Measurements from ENCODE around the gene NTSR1.

The NTSR1 gene

DNA sequence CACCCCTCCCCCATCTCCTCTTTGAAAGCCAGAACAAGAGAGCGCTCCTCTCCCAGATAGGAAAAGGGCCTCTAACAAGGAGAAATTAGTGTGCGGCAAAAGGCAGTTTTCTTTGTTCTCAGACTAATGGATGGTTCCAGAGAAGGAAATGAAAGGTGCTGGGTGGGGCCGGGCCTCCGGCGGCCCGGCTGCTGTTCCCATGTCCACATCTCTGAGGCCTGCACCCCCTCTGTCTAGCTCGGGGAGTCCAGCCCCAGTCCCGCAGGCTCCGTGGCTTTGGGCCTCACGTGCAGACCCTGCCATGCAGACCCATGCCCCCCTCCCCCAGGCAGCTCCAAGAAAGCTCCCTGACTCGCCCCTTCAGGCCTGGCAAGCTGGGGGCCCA lies 51.8 kb downstream of the NTSR1 start:
- DNase-seq: no peak

DNA sequence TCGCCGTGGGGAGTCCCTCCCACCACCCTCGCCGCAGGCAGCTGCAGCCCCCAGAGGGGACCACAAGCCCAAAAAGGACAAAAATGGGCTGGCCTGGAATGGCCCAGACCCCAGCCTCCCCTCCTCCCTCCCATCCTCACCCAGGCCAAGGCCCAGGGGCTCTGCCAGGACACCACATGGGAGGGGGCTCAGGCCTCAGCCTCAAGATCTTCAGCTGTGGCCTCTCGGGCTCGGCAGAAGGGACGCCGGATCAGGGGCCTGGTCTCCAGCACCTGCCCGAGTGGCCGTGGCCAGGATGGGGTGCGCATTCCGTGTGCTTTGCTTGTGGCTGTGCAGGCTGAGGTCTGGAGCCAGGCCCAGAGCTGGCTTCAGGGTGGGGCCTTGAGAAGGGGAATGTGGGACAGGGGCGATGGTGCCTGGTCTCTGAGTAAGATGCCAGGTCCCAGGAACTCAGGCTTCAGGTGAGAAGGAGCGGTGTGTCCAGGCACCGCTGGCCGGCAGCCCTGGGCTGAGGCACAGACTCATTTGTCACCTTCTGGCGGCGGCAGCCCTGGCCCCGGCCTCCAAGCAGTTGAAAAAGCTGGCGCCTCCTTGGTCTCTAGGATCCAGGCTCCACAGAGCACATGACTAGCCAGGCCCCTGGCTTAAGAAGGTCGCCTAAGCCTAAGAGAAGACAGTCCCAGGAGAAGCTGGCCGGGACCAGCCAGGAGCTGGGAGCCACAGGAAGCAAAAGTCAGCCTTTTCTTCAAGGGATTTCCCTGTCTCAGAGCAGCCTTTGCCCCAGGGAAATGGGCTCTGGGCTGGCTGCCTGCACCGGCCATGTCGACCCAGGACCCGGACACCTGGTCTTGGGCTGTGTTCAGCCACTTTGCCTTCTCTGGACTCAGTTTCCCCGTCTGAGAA lies 52.5 kb downstream of the NTSR1 start:
- DNase-seq: no peak

DNA sequence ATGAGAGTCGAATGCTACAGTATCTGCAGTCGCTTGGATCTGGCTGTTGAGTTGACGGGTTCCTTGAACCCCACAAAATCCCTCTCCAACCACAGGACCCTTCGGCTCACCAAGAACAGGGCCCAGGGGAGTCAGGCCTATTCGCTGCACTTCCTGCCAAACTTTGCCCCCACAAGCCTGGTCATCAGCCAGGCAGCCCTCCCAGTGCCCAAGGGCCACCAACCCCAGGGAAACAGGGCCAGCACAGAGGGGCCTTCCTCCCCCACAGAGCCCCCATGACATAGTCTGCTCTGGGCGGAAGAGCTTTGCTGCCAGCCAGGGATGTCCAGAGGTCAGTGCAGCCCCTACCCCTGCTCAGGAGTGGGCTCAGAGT lies 53.1 kb downstream of the NTSR1 start:
- no peak for DNase-seq

DNA sequence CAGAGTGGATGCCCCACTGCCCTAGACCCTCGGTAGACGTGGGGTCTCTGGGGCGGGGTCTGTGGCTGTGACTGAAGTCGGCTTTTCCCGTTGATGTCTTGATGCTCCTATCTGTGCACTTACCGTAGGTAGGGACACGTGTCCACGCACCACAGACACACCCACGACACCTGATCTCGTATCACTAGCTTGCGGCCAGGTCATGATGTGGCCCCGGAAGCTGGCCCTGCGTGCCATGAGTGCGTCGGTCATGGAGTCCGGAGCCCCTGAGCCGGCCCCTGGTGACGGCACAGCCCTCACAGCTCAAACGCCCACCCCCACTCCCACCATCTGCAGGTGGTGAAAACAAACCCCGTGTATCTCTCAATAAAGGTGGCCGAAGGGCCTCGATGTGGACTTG lies 53.7 kb downstream of the NTSR1 start:
- no peak for DNase-seq

DNA sequence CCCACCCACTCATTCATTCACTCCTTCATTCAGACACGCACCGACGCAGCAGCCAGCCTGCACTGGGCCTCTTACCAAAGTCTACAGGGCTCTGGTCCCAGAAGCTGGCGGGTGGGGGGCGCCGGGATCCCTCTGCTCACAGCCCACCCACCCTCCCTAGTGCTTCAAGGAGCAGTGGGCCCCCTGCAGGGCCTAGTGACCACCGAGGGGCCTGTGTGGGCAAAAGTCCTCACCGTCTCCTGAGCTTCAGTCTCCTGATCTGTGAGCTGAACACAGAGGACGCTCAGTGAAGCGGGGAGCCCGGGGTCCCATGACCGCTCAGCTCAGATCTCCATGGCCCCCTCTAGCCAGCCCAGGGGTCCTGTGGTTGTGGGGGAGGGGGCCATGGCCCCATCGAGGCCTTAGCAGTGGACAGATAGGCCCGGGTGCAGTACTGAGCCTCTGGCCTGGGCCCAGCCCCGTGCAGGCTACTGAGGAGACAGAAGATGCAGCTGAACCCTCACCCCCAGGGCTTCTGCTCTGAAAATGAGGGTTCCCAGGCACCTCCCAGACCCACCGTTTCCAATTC lies 54.2 kb downstream of the NTSR1 start:
- DNase-seq: no peak

DNA sequence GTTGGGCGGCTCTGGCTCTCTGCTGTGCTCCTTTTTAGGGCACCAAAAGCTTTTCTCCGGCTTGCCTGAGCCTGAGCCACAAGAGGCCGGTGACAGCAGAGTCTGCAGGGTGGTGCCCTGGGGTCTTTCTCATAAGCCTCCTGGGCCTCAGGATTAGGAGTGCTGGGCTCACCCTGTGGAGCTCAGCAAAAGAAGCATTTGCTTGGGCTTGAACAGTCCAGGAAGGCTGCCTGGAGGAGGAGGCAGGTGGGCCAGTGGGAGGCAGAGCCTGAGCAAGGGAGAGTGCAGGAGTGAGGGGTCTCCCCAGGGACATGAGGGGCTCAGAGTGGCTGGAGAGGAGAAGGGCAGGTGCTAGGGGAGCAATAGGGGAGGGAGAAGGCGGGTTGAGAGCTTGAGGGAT lies 54.8 kb downstream of the NTSR1 start:
- no peak for DNase-seq

DNA sequence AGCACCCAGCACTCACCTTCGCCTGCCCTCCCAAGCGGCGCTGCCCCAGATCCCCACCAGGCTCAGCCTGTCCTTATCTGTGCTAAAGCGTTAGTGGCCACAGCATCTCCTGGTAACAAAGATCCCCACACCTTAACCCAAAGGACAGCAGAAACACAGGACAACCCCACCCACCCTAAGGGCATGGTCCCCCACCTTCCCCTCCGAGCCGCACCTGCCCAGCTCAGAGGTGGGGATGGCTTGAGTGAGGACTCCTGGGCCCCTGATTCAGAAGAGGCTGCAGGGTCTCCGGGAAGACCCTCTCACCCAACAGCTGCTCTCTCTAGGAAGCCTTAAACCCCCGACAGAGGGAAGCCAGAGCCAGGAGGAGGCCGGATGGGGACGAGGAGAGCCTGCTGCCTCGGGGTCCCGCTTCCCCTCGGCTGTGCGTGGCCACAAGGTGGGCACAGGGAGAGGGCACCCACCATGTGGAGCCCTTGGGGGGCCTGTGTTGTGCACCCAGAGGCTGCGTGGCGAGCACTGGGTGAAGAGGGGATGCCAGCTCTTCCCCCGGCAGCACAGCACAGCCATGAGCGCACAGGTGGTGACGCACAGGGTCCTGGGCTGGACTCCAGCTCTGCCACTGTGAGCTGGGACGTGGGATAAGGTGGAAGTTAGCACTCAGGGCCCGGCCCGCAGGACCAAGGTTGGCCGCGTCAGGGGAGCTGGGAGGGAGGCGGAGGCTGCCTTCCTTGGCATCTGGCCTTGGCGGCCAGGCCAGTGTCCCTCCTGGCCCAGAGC lies 55.7 kb downstream of the NTSR1 start:
- DNase-seq: no peak

DNA sequence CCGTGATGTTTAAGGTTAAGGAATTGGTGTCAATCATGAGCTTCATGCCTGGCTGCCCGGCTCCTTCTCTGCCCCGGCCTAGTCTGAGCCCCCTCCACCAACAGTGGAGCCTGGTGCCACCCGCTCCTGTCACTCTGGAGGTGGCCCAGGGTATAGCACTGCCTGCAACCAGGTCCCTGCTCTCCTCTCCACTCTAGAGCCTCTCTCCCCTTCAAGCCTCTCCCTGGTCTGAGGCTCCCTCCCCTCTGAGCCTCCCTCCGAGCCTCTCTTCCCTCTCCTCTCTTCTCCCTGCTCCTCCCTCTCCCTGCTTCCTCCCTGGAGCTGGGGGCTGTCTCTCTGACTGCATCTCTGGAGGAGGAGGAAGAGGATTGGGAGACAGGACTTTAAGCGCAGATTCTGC lies 56.4 kb downstream of the NTSR1 start:
- DNase-seq: no peak

DNA sequence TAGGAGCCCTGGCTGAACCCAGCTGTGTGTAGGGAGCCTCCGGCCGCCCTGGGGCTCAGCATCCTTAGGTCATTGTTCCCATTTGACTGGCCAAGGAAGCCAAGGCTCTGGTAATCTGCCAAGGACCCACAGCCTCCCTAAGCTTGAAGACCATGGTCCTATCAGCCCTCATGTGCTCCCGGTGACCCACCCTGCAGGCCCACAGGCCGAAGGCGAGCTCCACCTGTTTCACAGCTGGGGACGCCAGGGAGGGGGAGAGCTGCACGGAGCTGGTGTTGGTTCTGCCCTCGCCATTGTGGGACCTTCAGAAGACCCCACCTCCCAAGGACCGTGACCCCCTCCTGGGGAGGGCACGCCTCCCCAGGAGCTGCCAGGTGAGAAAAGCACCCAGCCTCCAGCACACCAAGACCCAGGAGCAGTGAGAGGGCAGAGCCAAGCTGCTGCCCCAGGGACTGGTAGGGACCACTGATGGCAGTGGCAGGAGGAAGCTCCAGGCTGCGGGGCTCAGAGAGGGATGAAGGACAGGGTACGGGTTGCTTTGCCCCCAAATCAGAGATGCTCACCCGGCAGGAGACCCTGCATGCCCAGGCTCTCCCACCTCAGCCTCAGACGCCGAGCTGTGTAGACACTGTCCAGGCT lies 56.9 kb downstream of the NTSR1 start:
- no peak for DNase-seq

DNA sequence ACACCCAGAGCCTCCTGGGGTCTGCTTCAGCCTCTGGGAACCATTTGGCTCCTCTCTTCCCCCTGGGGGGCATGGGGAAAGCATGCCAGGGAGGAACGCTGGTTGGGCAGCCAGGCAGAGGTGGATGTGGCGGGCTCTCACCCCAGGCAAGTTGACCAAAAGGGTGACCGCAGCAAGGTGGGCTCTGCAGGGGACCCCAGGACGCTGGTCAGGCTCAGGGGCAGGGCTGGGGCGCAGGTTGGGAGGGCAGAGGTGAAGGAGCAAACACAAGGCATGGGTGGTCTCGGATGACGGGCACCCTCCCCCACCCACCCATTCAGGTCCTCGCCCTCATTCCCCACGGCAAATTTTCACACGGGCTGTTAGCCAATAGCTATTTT lies 57.4 kb downstream of the NTSR1 start:
- no peak for DNase-seq

DNA sequence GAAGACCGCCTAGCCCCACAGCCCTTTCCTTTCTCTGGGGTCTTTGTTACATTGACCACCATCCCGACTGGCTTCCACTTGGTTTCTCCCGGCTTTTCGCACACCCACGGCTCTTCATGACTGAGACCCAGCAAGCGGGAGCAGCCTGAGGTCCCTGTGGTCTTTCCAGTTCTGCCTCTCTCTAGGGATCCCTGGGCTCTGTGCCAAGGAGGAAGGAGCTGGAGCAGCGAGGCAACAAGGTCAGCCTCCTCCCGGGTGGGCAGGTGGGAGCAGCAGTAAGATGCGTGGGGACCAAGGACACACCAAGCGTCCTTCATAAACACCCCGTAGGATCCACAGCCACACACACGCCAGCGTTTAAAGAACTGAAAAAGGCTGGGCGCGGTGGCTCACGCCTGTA lies 58.1 kb downstream of the NTSR1 start:
- no peak for DNase-seq

DNA sequence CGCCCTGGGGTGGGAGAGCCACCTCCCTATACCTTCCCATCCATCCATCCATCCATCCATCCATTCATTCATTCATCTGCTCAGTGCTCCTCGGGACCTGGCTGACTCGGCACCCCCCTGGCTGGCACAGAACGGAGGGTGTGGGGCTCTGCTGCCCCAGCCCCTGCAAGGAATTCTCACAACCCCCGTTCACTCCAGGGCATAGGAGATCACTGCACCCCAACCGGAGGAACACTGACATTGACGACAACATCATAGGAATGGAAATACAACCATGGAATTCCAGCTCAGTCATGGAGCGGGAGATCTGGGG lies 59.6 kb downstream of the NTSR1 start:
- DNase-seq: no peak

DNA sequence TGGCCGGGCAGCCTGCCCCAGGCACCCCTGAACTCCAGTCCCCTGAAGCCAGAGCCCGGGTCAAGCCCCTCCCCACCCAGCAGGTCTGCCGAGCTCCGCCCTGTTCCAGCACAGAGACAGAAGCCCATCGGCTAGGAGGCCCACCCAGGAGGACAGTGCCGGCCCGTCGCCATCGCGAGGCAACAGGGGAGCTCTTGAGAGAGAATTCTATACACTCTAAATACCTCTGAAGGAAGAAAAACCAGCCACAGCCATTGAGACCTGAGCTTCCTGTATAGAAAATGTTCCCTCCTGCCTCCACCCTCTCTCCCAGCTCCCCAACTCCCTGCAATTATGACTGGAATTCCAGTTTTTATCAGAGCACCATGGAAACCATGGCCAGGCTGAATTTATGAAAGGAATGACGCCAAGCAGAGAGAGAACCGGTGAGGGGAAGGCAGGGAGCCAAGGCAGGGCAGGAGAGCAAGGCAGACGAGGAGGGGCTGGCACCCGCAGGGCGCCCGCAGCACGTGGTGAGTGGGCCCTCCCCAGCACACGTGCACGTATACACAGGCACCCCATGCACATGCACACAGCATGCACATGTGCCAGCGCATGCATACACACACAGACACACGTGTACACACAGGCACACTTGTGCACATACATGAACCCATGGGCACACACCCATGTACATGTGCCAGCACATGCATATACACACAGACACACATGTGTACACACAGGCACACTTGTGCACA lies 60.1 kb downstream of the NTSR1 start:
- DNase-seq: no peak

DNA sequence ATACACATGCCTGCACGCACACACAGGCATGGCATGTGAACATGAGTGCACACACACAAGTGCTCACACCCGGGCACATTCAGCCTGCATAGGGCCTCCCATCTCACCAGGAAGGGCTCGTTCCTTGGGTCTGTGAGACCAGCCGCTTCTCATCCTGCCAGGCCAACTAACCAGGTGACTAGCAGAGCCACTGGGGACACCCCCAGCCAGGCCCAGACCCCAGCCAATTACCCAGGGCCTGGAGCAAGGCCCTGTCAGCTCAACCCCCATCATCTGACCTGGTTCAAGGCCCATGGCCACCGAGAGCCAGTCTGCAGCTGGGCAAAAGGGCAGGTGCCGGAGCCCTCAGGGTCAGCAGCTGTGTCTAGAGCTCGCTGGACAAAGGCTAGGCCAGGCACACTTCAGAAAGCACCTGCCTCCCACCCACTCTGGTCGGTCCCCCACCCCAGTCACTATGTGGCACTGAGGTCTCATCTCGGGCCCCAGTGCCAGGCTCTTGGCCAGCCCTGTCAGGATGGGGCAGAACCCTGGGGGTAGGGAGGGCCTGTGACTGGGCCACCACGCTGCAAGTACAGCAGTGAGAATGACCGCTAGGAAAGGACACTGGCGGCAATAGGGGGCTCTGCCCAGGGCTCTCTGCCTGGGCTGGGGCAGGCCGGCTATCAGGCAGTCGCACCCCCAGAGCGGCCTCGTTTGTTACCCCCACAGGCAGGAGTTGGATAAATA lies 60.9 kb downstream of the NTSR1 start:
- no peak for DNase-seq

DNA sequence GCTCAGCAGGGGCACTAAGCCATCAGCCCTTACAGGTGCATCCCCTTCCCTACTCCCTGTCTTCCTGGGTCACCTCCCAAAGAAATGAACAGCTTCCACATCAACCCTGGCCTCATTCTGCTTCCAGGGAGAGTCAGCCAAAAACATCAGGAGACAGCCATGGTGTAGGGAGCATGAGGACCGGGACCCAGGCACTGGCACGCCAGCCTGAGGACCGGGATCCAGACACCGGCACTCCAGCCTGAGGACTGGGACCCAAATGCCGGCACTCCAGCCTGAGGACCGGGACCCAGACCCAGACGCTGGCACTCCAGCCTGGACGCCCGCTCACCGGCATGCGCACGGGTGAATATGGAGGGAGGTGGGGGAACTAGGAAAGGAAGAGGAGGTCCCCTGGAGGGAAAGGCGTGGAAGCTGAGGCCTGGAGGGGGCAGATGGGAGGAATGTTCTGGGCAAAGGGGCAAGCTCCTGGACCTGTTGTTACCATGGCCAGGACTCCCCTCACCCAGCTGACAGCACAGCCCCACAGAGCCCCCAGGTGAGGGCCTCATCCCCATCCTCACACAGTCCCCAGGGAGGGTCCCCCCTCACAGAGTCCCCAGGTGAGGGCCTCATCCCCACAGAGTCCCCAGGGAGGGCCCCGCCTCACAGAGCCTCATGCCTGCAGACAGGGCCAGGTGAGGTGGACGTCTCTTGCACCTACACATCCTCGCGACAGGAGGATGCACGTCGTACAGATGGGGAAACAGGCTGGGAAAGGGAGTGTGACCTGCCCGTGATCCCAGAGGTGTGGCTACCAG lies 61.7 kb downstream of the NTSR1 start:
- DNase-seq: no peak

DNA sequence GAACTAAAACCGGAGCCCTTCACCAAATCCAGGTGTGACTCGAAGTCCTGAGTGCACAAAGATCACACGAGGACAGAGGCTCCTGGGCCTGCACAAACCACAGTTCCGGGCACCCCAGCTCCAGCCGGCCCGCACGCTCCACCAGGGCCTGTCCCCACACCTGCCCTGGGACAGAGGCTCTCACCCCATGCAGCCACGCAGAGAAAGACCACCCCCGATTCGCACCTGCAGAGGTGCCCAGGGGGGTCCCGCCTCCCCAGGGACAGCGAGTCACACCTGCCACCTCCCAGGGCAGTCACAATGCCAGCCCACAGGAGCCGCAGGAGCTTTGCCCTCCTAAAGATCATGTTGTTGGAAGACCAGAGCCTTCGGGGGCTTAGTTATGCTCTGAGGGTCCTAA lies 62.3 kb downstream of the NTSR1 start:
- DNase-seq: no peak

DNA sequence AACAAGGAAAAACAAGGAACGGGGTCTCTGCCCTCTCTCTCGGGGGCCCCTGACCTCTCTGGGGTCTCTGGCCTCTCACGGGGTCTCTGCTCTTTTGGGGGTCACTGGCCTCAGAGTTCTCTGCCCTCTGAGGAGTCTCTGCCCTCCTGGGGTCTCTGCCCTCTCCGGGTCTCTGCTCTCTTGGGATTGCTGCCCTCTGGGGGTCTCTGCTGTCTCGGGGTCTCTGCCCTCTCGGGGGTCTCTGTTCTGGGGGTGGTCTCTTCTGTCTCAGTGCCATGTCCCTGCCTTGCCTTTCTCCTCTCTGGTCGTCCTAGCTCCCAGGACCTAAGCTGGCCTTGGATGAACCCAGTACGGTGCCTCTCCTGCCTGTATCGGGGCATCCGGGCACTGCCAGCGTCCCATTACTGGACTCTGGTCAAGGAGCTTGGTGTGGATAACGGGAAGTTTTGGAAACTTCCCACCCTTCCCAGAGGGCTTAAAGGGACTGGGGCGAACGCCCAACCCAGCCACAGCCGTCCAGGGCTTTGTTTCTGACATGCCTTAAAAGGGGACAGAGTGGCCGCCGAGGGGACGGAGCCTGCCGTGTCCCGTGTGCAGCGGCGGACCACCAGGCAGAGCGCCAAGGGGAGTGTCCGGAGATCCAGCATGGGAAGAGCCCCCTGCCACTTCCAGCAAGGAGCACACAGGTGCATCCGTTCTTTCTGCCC lies 62.9 kb downstream of the NTSR1 start:
- no peak for DNase-seq

DNA sequence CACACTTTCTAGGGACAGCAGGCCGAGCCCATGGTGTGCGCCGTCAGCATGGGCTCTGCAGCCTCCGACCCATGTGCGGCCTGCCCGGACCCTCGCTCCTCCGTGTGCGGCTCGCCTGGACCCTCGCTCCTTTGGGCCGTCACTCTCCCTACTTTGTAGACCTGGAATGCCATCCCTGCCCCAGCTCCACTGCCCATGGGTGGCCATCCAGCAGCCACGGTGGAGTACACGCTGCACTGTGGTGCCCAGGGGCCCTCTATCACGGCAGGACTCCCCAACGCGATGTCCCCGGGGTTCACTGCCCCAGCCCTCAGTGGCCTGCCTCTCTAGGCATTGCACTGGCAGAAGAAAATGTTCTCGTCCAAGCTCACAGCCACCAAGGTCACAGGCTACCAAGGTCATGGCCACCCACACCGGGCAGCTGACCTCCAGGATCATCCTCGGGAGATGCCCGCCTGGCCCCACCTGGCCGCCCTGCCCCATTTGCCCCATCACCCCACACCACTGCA lies 63.5 kb downstream of the NTSR1 start:
- DNase-seq: no peak

DNA sequence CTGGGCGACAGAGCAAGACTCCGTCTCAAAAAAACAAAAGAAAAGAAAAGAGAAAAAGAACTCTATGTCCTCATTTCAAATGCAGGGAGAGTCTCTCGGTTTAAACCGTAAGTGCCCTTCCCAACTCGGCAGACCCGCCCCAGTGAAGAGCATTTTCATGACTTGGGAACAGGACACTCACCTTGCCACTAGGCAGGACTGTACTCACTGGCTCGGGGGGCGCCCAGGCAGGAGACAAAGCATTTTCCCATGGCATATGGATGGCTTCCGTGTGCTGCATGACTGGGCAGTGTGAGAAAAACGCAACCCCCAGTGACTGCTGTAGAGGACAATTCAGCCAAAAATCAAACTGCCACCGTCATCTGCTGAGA lies 64.0 kb downstream of the NTSR1 start:
- no peak for DNase-seq

DNA sequence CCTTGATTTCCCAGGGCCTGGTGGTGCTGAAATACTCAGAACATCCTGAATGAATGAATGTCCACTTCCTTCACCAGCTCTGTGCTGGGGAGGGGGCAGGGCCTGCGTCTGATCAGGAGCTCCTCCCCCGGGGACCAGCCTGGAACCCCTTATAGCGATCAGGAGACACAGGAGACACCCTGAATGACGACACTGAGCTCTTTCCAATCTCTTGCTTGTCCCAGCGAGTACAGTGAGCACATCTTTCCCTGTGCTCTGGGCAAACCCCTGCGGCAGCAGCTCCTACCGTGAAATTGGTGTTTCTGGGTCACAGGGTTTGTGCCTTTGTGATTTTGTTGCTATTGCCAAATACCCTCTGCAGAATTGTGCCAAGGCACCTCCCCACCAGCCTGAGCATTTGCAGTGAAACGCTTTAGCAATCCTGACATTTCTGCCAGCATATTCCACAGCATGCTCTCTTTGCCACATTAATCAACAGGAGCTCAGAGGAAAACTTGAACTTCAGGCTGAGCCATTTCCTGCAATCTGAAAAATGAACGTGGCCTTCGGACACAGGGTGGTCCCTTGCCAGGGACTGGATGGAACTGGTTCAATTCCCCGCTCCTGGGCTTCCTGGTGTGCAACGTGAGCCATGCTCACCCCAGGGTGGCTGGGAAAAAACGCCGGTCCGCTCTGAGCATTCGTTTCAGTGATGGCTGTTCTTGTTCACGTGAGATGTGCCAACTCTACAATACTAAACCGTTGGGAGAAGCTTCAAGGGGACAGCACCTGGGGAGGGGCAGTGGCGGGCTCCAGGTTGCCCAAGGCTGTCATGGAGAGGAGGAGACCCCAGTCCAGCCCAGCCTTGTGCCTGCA lies 64.6 kb downstream of the NTSR1 start:
- DNase-seq: no peak

All from activated CD4-positive, alpha-beta T cell treated with anti-CD3 and anti-CD28 coated beads, Interleukin-10, Interleukin-2, amounts not matched to agents 100 ng/mL and 50 ng/mL, durations not matched to agents 16 hours and 8 hours (primary cell).